ENCODE data around the gene ZNF653.
A peak's percentile ranks its signal among the peaks of the same experiment; 100 is the strongest.

GRCh38 chr19:11528551-11529341 is 23.1 kb upstream of the ZNF653 start, which contains the start of gene ECSIT:
- peak; percentile 73 for TF ChIP-seq POLR2AphosphoS5 (IDR thresholded peaks at IDR 0.05; ENCODE audit: borderline replicate concordance, low read depth, low read length)
- no peak for TF ChIP-seq EZH2 (IDR thresholded peaks at IDR 0.05)
- TF ChIP-seq FOXP2 (optimal IDR thresholded peaks at IDR 0.05; ENCODE audit: control extremely low read depth, extremely low read length, insufficient read depth), result no peak
